ENCODE results near the gene DNAI4. TPM values are rescaled to one million over a fixed set of nuclear protein-coding genes. Genes with fewer than 3 reads are reported as not detected.
"Not testable (repeated sequence)": the region's sequence is repeated elsewhere in the genome, so short reads cannot be mapped to it uniquely, and the experiment has no call there.

The DNAI4 gene
- total RNA-seq, 1 experiment from 2014 or later = 1.4 TPM

DNA sequence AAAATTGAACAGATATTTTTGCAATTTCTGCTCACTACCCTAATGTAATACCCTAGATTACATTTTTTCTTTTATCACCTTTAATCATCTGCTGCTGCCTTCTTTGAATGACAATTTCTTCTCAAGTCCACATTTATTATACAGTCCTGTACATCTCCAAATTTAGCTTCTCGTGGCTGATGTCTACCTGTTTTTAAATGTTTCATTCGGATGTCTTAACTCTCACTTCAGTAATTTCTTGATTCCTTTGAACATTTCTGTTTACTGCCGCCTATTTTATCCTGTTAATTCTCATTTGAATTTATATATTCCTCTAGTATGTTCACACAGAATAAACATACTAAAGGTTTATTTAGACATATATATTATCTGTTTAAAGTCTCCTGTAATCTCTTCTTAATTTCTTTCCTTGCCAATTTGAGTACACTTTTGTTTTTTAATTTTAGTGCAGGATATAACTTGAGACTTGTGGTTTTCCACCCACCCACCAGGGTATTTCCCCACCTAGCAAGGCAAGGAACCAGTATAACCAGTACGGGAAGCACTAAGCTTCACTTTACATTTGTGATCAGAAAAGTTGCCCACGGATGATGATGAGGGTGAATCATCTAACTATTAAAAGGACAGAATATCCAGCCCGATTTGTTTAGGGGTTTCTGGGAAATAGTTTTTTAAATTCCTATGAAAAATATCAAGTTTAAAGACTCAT, 136.3 kb downstream of the DNAI4 start:
- Mint-ChIP-seq H3K27me3 (ENCODE audit: insufficient read depth, unreplicated experiment) (peaks cover 2% of the 10 kb centered on the region), H3K9me3 (ENCODE audit: unreplicated experiment) (no peaks in the 10 kb centered on the region), H3K27ac (ENCODE audit: unreplicated experiment) (no peak overlapping the region), H3K4me3 (ENCODE audit: unreplicated experiment) (no peak overlapping the region), H3K4me1 (ENCODE audit: low read depth, unreplicated experiment) (no peaks in the 10 kb centered on the region), H3K36me3 (ENCODE audit: insufficient read depth, unreplicated experiment) (no peaks in the 10 kb centered on the region)
- no peaks in the 10 kb centered on the region for H3K36me3 ChIP-seq (ENCODE audit: control insufficient read depth, insufficient read depth, low read length)
- no peaks in the 10 kb centered on the region for H3K9me3 ChIP-seq
- H3K27me3 ChIP-seq (replicated peaks; ENCODE audit: control insufficient read depth, insufficient read depth, low read length) = no peaks in the 10 kb centered on the region
- no peak overlapping the region for H3K4me3 ChIP-seq (ENCODE audit: low read depth, low read length)
- H3K4me1 ChIP-seq = no peaks in the 10 kb centered on the region
- BruUV-seq (replicated peaks) = no TSS peak
- intact Hi-C loops (cut with micrococcal nuclease; ENCODE audit: unreplicated experiment) = no loop called here
- CTCF ChIA-PET = no interaction called here
- POLR2A ChIA-PET = no interaction called here
- TF ChIP-seq, protein P1, sequence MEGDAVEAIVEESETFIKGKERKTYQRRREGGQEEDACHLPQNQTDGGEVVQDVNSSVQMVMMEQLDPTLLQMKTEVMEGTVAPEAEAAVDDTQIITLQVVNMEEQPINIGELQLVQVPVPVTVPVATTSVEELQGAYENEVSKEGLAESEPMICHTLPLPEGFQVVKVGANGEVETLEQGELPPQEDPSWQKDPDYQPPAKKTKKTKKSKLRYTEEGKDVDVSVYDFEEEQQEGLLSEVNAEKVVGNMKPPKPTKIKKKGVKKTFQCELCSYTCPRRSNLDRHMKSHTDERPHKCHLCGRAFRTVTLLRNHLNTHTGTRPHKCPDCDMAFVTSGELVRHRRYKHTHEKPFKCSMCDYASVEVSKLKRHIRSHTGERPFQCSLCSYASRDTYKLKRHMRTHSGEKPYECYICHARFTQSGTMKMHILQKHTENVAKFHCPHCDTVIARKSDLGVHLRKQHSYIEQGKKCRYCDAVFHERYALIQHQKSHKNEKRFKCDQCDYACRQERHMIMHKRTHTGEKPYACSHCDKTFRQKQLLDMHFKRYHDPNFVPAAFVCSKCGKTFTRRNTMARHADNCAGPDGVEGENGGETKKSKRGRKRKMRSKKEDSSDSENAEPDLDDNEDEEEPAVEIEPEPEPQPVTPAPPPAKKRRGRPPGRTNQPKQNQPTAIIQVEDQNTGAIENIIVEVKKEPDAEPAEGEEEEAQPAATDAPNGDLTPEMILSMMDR (IDR thresholded peaks at IDR 0.05; ENCODE audit: insufficient read depth in 1 of 2, low read depth in 1 of 2, low read length in 1 of 2, severe bottlenecking in 1 of 2, unreplicated experiment in 1 of 2) = no peak
- DNase-seq = no peak

DNA sequence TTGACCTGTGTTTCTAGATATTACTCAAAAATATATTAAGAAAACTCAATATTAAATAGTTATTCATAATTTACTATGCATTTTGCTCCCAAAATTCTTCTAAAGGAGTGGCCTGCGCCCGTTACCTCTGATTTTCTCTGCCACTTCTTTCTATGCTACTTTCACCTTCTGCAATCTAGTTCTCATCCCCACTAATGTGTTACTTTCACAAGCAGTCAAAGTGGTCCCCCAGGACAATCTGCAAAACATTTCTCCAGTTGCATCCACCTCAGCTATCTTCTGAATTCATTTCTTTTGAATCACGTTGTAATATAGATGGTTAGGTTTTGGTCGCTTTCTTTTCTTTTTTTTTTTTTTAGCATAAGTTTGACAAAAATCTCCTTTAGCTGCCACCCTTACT, 137.0 kb downstream of the DNAI4 start:
- Mint-ChIP-seq H3K9me3 (ENCODE audit: unreplicated experiment) (no peaks in the 10 kb centered on the region), H3K27me3 (ENCODE audit: insufficient read depth, unreplicated experiment) (peaks cover 2% of the 10 kb centered on the region), H3K4me3 (ENCODE audit: unreplicated experiment) (no peak overlapping the region), H3K4me1 (ENCODE audit: low read depth, unreplicated experiment) (no peaks in the 10 kb centered on the region), H3K27ac (ENCODE audit: unreplicated experiment) (no peak overlapping the region), H3K36me3 (ENCODE audit: insufficient read depth, unreplicated experiment) (no peaks in the 10 kb centered on the region)
- intact Hi-C loops (cut with micrococcal nuclease; ENCODE audit: unreplicated experiment) = no loop called here
- CTCF ChIA-PET = no interaction called here
- TF ChIP-seq, protein P1 (IDR thresholded peaks at IDR 0.05; ENCODE audit: insufficient read depth in 1 of 2, low read depth in 1 of 2, low read length in 1 of 2, severe bottlenecking in 1 of 2, unreplicated experiment in 1 of 2) = no peak
- Histone ChIP-seq H3K27me3 (replicated peaks; ENCODE audit: control insufficient read depth, insufficient read depth, low read length) (no peaks in the 10 kb centered on the region), H3K36me3 (ENCODE audit: control insufficient read depth, insufficient read depth, low read length) (no peaks in the 10 kb centered on the region), H3K4me3 (ENCODE audit: low read depth, low read length) (no peak overlapping the region), H3K9me3 (no peaks in the 10 kb centered on the region), H3K4me1 (no peaks in the 10 kb centered on the region)
- POLR2A ChIA-PET = no interaction called here
- BruUV-seq (replicated peaks) = no TSS peak
- DNase-seq = no peak

DNA sequence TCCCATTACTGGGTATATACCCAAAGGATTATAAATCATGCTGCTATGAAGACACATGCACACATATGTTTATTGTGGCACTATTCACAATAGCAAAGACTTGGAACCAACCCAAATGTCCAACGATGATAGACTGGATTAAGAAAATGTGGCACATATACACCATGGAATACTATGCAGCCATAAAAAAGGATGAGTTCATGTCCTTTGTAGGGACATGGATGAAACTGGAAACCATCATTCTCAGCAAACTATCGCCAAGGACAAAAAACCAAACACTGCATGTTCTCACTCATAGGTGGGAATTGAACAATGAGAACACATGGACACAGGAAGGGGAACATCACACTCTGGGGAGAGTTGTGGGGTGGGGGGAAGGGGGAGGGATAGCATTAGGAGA, 138.9 kb downstream of the DNAI4 start:
- H3K27ac Mint-ChIP-seq (ENCODE audit: unreplicated experiment); CTCF ChIA-PET; H3K27me3 ChIP-seq (replicated peaks; ENCODE audit: control insufficient read depth, insufficient read depth, low read length); H3K36me3 Mint-ChIP-seq (ENCODE audit: insufficient read depth, unreplicated experiment); DNase-seq; H3K9me3 ChIP-seq; intact Hi-C loops (cut with micrococcal nuclease; ENCODE audit: unreplicated experiment); H3K4me1 Mint-ChIP-seq (ENCODE audit: low read depth, unreplicated experiment); H3K4me3 Mint-ChIP-seq (ENCODE audit: unreplicated experiment); H3K27me3 Mint-ChIP-seq (ENCODE audit: insufficient read depth, unreplicated experiment); BruUV-seq (replicated peaks); POLR2A ChIA-PET; H3K4me1 ChIP-seq; H3K4me3 ChIP-seq (ENCODE audit: low read depth, low read length); H3K9me3 Mint-ChIP-seq (ENCODE audit: unreplicated experiment); H3K36me3 ChIP-seq (ENCODE audit: control insufficient read depth, insufficient read depth, low read length): not testable (repeated sequence)

All from Caco-2 (cell line).